HG03108 (cell line): Measurements from ENCODE around the gene KMT2A.
"Not testable (repeated sequence)": the region's sequence is repeated elsewhere in the genome, so short reads cannot be mapped to it uniquely, and the experiment has no call there.

ENCODE experiments used
- ATAC-seq: cut with Tn5 transposase; IDR thresholded peaks from one replicate; pipeline ENCODE4 v1.9.1; 2021; ENCODE audit warnings: moderate library complexity; ENCODE audit not compliant: unreplicated experiment

KMT2A gene

GRCh38 chr11:118481238-118481637, 44.9 kb downstream of the KMT2A start:
- ATAC-seq, result not testable (repeated sequence)

GRCh38 chr11:118484405-118484804, 48.1 kb downstream of the KMT2A start:
- ATAC-seq, result no peak

GRCh38 chr11:118485273-118485672, 49.0 kb downstream of the KMT2A start:
- ATAC-seq, result no peak

- no peak for ATAC-seq
Observed at GRCh38 chr11:118488480-118489109, 52.3 kb downstream of the KMT2A start.

- no peak for ATAC-seq
Observed at GRCh38 chr11:118491041-118491440, 54.7 kb downstream of the KMT2A start.

GRCh38 chr11:118497831-118498230, 61.5 kb downstream of the KMT2A start:
- ATAC-seq, result no peak

GRCh38 chr11:118503216-118503615, 66.9 kb downstream of the KMT2A start:
- no peak for ATAC-seq

- ATAC-seq, result no peak
Observed at GRCh38 chr11:118511601-118512000, 75.3 kb downstream of the KMT2A start.

- ATAC-seq, result no peak
Observed at GRCh38 chr11:118514103-118514502, 77.8 kb downstream of the KMT2A start.

GRCh38 chr11:118519549-118519948, 83.3 kb downstream of the KMT2A start:
- no peak for ATAC-seq

GRCh38 chr11:118521892-118522311, 85.6 kb downstream of the KMT2A start:
- ATAC-seq, result no peak

- no peak for ATAC-seq
Observed at GRCh38 chr11:118522571-118523072, 86.3 kb downstream of the KMT2A start.

GRCh38 chr11:118524356-118524755, 88.1 kb downstream of the KMT2A start:
- ATAC-seq, result no peak

- no peak for ATAC-seq
Observed at GRCh38 chr11:118524757-118525470, 88.6 kb downstream of the KMT2A start.

- no peak for ATAC-seq
Observed at GRCh38 chr11:118526688-118527087, 90.4 kb downstream of the KMT2A start.

GRCh38 chr11:118527109-118527508, 90.8 kb downstream of the KMT2A start, which contains the start of gene TTC36:
TSS of gene TTC36 (plus strand) at chr11:118527474. CDS start at chr11:118527495, 21 bp downstream.
- ATAC-seq, result no peak

- ATAC-seq, result no peak
Observed at GRCh38 chr11:118528511-118528910, 92.2 kb downstream of the KMT2A start.

- ATAC-seq, result no peak
Observed at GRCh38 chr11:118529584-118530175, 93.4 kb downstream of the KMT2A start.

GRCh38 chr11:118530180-118530682, 93.9 kb downstream of the KMT2A start:
- no peak for ATAC-seq

- ATAC-seq, result peak; percentile 68
Observed at GRCh38 chr11:118530683-118531596, 94.6 kb downstream of the KMT2A start, which contains the start of gene TMEM25. TSS of gene TMEM25 (plus strand) at chr11:118531192. CDS start at chr11:118531802, 610 bp downstream.
